Fibroblast of the aortic adventitia (primary cell): ENCODE results near the gene ARAP2. TPM values are rescaled to one million over a fixed set of nuclear protein-coding genes. Genes with fewer than 3 reads are reported as not detected.

Experiments used
- DNase-seq: peaks from one replicate; pipeline ENCODE4 v3.0.0-alpha.2; 2010; ENCODE audit warnings: low read depth
- H3K4me3 ChIP-seq: 2 replicates; pipeline ENCODE4 v1.5.1; 2011; ENCODE audit warnings: low read depth, mild to moderate bottlenecking, control low read depth, low read length, moderate library complexity
- CTCF ChIP-seq: IDR thresholded peaks from 2 replicates; pipeline ENCODE4 v1.5.1; 2011; ENCODE audit warnings: mild to moderate bottlenecking, low read length, control low read depth, inconsistent platforms; ENCODE audit not compliant: insufficient read depth
- total RNA-seq: library from RNA; depleted of rRNA; stranded (reverse); fragments of >200 nt; gene quantifications from 2 replicates; pipeline ENCODE4 v1.2.3, GENCODE V29; 2012; ENCODE audit warnings: low replicate concordance

ARAP2 gene
- total RNA-seq, 1 donor, result 0.63 TPM

GRCh38 chr4:36099509-36099908 is 144.8 kb downstream of the ARAP2 start:
- no peak for TF ChIP-seq CTCF
- DNase-seq, result no peak
- H3K4me3 ChIP-seq, result no peak overlapping the region

GRCh38 chr4:36094995-36095394 is 149.3 kb downstream of the ARAP2 start:
- H3K4me3 ChIP-seq, result no peak overlapping the region
- TF ChIP-seq CTCF, result no peak
- no peak for DNase-seq

- DNase-seq, result no peak
- TF ChIP-seq CTCF, result no peak
- no peak overlapping the region for H3K4me3 ChIP-seq
Observed at GRCh38 chr4:36091997-36092396, 152.3 kb downstream of the ARAP2 start.

GRCh38 chr4:36088542-36088941 is 155.8 kb downstream of the ARAP2 start:
- no peak overlapping the region for H3K4me3 ChIP-seq
- no peak for TF ChIP-seq CTCF
- no peak for DNase-seq

GRCh38 chr4:36086261-36086786 is 158.0 kb downstream of the ARAP2 start:
- no peak for DNase-seq
- TF ChIP-seq CTCF, result no peak
- no peak overlapping the region for H3K4me3 ChIP-seq

GRCh38 chr4:36082817-36083216 is 161.5 kb downstream of the ARAP2 start:
- TF ChIP-seq CTCF, result no peak
- DNase-seq, result no peak
- H3K4me3 ChIP-seq, result no peak overlapping the region

- no peak for TF ChIP-seq CTCF
- H3K4me3 ChIP-seq, result no peak overlapping the region
- no peak for DNase-seq
Observed at GRCh38 chr4:36081185-36081584, 163.1 kb downstream of the ARAP2 start.
